OCI-LY7 (cell line): ENCODE measurements around the gene NEDD1. TPM values are rescaled to one million over a fixed set of nuclear protein-coding genes. Genes with fewer than 3 reads are reported as not detected.

Experiments
- BruUV-seq: library from RNA; stranded (reverse); fragments of 400-500 nt; replicated peaks from 2 replicates; lab custom pipeline; 2021; lab: Mats Ljungman, UMichigan
- CTCF ChIA-PET: fragments of 300-600 bp; sonication (Branson Sonifier 250); formaldehyde crosslinking; loops from one replicate; lab custom pipeline; 2022; ENCODE audit warnings: antibody characterized with exemption; ENCODE audit not compliant: unreplicated experiment; lab: Charles Lee
- POLR2A ChIA-PET: fragments of 300-600 bp; sonication (Branson Sonifier 250); formaldehyde crosslinking; loops from one replicate; lab custom pipeline; 2022; ENCODE audit warnings: antibody characterized with exemption; lab: Charles Lee
- DNase-seq: peaks from one replicate; pipeline ENCODE4 v3.0.0-alpha.2; 2015; ENCODE audit warnings: low spot score
- H2AFZ ChIP-seq: fragments of 200-600 bp; sonication (generic), shearing (Covaris generic); 2 replicates; pipeline ENCODE4 v1.6.1; 2014; ENCODE audit warnings: mild to moderate bottlenecking, antibody characterized with exemption, low read length, moderate library complexity
- H3K27ac ChIP-seq: fragments of 200-600 bp; sonication (generic); 2 replicates; pipeline ENCODE4 v1.5.1; 2014; ENCODE audit warnings: mixed run types, low read depth, mild to moderate bottlenecking, moderate library complexity, low read length, inconsistent platforms; ENCODE audit not compliant: poor library complexity, severe bottlenecking
- H3K36me3 ChIP-seq: fragments of 200-600 bp; sonication (generic); 2 replicates; pipeline ENCODE4 v1.6.1; 2014; ENCODE audit warnings: mild to moderate bottlenecking, antibody characterized with exemption, low read length, moderate library complexity, mixed read lengths; ENCODE audit not compliant: insufficient read depth
- H3K4me1 ChIP-seq: fragments of 200-600 bp; sonication (generic); 2 replicates; pipeline ENCODE4 v1.5.1; 2014; ENCODE audit warnings: mild to moderate bottlenecking, low read length; ENCODE audit not compliant: insufficient read depth, poor library complexity, severe bottlenecking
- H3K4me2 ChIP-seq: fragments of 200-600 bp; sonication (generic); 2 replicates; pipeline ENCODE4 v1.6.1; 2014; ENCODE audit warnings: mild to moderate bottlenecking, low read length
- H3K4me3 ChIP-seq: fragments of 200-600 bp; sonication (generic); 2 replicates; pipeline ENCODE4 v1.5.1; 2014; ENCODE audit warnings: mild to moderate bottlenecking, low read depth, low read length; ENCODE audit not compliant: poor library complexity, severe bottlenecking
- H3K79me2 ChIP-seq: fragments of 200-600 bp; sonication (generic); 2 replicates; pipeline ENCODE4 v1.6.1; 2016; ENCODE audit warnings: low read depth, mild to moderate bottlenecking, low read length, moderate library complexity, mixed read lengths; ENCODE audit not compliant: insufficient read depth
- H3K9me2 ChIP-seq: fragments of 200-600 bp; sonication (generic); 2 replicates; pipeline ENCODE4 v1.6.1; 2016; ENCODE audit warnings: mild to moderate bottlenecking, low read length, mixed read lengths; ENCODE audit not compliant: insufficient read depth
- H3K9me3 ChIP-seq: fragments of 200-600 bp; sonication (generic); 2 replicates; pipeline ENCODE4 v1.6.1; 2014; ENCODE audit warnings: mild to moderate bottlenecking, mixed run types, low read length, mixed read lengths
- H4K20me1 ChIP-seq: fragments of 200-600 bp; sonication (generic); 2 replicates; pipeline ENCODE4 v1.6.1; 2014; ENCODE audit warnings: mild to moderate bottlenecking, antibody characterized with exemption, low read length, moderate library complexity, mixed read lengths; ENCODE audit not compliant: insufficient read depth
- EZH2phosphoT487 ChIP-seq: fragments of 200-600 bp; sonication (generic); IDR thresholded peaks from 2 replicates; pipeline ENCODE4 v1.6.1; 2018; ENCODE audit warnings: low read depth, borderline replicate concordance, mild to moderate bottlenecking, mixed run types, antibody characterized with exemption, low read length, moderate library complexity, mixed read lengths
- intact Hi-C: fragments of 100-400 bp; cut with micrococcal nuclease; formaldehyde crosslinking; loops from one replicate; pipeline ENCODE4 v1.10.0; 2022; ENCODE audit not compliant: unreplicated experiment
- total RNA-seq, 2 experiments: library from RNA; depleted of rRNA in 1 of 2; stranded (reverse); fragments of >200 nt in 1 of 2; shearing (Covaris generic) in 1 of 2; gene quantifications; 2 replicates each; pipeline ENCODE4 v1.2.3, GENCODE V29; 2014 to 2022
- TF ChIP-seq, protein P1 (sequence below): fragments of 200-600 bp; sonication (generic); conservative IDR thresholded peaks from 2 replicates; pipeline ENCODE4 v1.5.1; 2014; ENCODE audit warnings: mild to moderate bottlenecking, antibody characterized with exemption, low read length, moderate library complexity, mixed read lengths

NEDD1 gene
- total RNA-seq, 2 experiments from 2014 or later, result 32.8 to 39.2 TPM

DNA sequence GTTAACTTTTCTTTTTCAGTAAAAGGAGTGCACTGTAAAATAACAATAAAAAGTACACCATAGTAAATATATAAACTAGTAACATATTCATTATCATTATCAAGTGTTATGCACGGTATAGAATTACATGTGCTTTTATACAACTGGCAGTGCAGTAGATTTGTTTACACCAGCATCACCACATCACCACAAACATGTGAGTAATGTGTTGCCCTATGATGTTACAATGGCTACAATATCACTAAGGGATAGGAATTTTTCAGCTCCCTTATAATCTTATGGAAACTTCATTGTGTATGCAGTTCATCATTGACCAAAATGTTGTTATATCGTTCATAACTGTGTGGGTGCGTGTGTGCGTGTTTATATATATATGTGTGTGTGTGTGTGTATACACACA, 23.5 kb upstream of the NEDD1 start:
- ChIA-PET POLR2A (interaction anchor here (0.7 to 1.2 kb wide), 2 partner anchors 18 to 353 kb away, joined by 3 to 4 read pairs; no protein-coding TSS in a partner anchor), CTCF (no interaction called here)
- no peak for DNase-seq
- no peaks in the 10 kb centered on the region for H3K9me2 ChIP-seq
- no peak for TF ChIP-seq EZH2phosphoT487
- TF ChIP-seq, protein P1, sequence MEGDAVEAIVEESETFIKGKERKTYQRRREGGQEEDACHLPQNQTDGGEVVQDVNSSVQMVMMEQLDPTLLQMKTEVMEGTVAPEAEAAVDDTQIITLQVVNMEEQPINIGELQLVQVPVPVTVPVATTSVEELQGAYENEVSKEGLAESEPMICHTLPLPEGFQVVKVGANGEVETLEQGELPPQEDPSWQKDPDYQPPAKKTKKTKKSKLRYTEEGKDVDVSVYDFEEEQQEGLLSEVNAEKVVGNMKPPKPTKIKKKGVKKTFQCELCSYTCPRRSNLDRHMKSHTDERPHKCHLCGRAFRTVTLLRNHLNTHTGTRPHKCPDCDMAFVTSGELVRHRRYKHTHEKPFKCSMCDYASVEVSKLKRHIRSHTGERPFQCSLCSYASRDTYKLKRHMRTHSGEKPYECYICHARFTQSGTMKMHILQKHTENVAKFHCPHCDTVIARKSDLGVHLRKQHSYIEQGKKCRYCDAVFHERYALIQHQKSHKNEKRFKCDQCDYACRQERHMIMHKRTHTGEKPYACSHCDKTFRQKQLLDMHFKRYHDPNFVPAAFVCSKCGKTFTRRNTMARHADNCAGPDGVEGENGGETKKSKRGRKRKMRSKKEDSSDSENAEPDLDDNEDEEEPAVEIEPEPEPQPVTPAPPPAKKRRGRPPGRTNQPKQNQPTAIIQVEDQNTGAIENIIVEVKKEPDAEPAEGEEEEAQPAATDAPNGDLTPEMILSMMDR, result no peak
- no peaks in the 10 kb centered on the region for H3K79me2 ChIP-seq
- no peaks in the 10 kb centered on the region for H3K4me1 ChIP-seq
- H2AFZ ChIP-seq, result no peak overlapping the region
- H3K36me3 ChIP-seq, result no peaks in the 10 kb centered on the region
- H4K20me1 ChIP-seq, result no peaks in the 10 kb centered on the region
- no peaks in the 10 kb centered on the region for H3K9me3 ChIP-seq
- no peak overlapping the region for H3K4me2 ChIP-seq
- no TSS peak for BruUV-seq
- intact Hi-C loops, result no loop called here
- H3K4me3 ChIP-seq, result no peak overlapping the region
- no peak overlapping the region for H3K27ac ChIP-seq

DNA sequence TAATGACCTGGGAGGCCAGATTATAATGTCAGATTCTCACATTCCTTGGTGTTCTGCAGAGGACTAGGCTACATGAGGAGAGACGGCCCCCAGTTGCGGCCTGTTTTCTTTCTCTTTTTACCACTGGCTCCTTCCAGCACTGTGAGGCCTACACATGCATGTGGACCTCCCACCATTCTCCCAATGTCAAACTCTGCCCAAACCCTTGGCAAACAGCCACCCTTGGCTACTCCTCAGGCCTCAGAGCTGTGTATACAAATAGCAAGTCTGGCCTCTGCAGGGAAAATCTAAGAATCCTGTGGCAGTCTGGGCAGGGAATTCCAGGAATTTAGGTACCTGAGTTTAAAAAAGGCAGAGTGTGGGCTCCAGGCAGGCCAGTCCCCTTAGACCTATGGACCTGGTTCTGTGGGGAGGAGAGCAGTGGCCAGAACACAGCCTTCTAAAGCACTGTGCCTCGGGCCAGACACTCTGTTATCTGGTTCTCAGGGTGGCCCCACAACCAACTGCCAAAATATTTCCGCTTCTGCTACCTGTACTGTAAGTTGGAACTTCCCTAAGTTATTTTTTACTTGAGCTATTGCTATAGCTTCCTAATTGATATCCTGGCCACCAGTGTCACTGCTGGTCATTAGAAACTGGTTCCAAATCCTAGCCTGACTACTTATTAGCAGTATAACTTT, 19.9 kb upstream of the NEDD1 start:
- no peak overlapping the region for H3K4me3 ChIP-seq
- TF ChIP-seq EZH2phosphoT487, result no peak
- TF ChIP-seq, protein P1, result no peak
- no peaks in the 10 kb centered on the region for H3K79me2 ChIP-seq
- H3K36me3 ChIP-seq, result no peaks in the 10 kb centered on the region
- H2AFZ ChIP-seq, result no peak overlapping the region
- no peak for DNase-seq
- no TSS peak for BruUV-seq
- no peaks in the 10 kb centered on the region for H3K4me1 ChIP-seq
- no peak overlapping the region for H3K27ac ChIP-seq
- CTCF ChIA-PET, result no interaction called here
- intact Hi-C loops, result no loop called here
- H3K9me2 ChIP-seq, result no peaks in the 10 kb centered on the region
- H3K9me3 ChIP-seq, result no peaks in the 10 kb centered on the region
- H3K4me2 ChIP-seq, result no peak overlapping the region
- no peaks in the 10 kb centered on the region for H4K20me1 ChIP-seq
- POLR2A ChIA-PET, result interaction anchor here (1.0 kb wide), 1 partner anchor 40 kb away, joined by 3 read pairs; no protein-coding TSS in a partner anchor

DNA sequence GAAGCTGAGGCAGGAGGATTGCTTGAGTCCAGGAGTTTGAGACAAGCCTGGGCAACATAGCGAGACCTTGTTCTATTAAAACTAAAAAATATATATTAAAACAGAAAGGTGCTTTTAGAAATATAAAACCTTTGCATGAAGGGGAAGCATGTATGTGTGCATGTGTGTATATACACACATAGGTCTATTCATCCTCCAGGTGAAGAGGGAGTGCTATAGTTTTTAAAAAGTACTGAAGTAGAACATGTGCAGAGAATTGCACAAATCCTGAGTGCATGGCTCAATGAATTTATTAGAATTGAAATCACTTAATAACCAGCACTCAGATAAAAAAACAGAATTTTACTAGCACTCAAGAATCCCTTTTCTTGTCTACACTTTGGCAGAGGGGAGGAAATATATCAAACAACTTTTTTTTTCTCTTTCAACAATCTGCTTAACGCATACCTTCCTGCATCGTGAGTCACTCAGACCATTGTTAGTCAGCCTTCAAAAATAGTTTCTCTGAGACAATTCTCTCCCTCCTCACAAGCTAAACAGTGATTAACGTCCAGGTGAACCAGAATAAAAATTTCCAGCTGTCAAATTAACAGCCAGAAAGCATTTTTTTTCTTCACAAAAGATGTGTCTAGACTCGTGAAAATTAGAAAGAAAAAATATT, 17.7 kb upstream of the NEDD1 start:
- Histone ChIP-seq H3K4me3 (no peak overlapping the region), H3K4me2 (no peak overlapping the region)

More for the DNA sequence above, 17.7 kb upstream of the NEDD1 start:
- no peaks in the 10 kb centered on the region for H3K9me3 ChIP-seq
- no peak overlapping the region for H3K27ac ChIP-seq
- BruUV-seq, result no TSS peak
- H3K79me2 ChIP-seq, result no peaks in the 10 kb centered on the region
- no peaks in the 10 kb centered on the region for H3K4me1 ChIP-seq
- no peak overlapping the region for H2AFZ ChIP-seq
- POLR2A ChIA-PET, result no interaction called here
- CTCF ChIA-PET, result no interaction called here
- DNase-seq, result no peak
- TF ChIP-seq, protein P1, result no peak
- no peak for TF ChIP-seq EZH2phosphoT487
- H4K20me1 ChIP-seq, result no peaks in the 10 kb centered on the region
- H3K9me2 ChIP-seq, result no peaks in the 10 kb centered on the region
- intact Hi-C loops, result no loop called here
- H3K36me3 ChIP-seq, result no peaks in the 10 kb centered on the region
